GM19455 (cell line): ENCODE measurements around the gene SNPH.

Experiments used
- ATAC-seq: cut with Tn5 transposase; IDR thresholded peaks from one replicate; pipeline ENCODE4 v1.9.1; 2021; ENCODE audit not compliant: unreplicated experiment

The SNPH gene

GRCh38 chr20:1305712-1306111 lies 39.6 kb downstream of the SNPH start:
- no peak for ATAC-seq

DNA sequence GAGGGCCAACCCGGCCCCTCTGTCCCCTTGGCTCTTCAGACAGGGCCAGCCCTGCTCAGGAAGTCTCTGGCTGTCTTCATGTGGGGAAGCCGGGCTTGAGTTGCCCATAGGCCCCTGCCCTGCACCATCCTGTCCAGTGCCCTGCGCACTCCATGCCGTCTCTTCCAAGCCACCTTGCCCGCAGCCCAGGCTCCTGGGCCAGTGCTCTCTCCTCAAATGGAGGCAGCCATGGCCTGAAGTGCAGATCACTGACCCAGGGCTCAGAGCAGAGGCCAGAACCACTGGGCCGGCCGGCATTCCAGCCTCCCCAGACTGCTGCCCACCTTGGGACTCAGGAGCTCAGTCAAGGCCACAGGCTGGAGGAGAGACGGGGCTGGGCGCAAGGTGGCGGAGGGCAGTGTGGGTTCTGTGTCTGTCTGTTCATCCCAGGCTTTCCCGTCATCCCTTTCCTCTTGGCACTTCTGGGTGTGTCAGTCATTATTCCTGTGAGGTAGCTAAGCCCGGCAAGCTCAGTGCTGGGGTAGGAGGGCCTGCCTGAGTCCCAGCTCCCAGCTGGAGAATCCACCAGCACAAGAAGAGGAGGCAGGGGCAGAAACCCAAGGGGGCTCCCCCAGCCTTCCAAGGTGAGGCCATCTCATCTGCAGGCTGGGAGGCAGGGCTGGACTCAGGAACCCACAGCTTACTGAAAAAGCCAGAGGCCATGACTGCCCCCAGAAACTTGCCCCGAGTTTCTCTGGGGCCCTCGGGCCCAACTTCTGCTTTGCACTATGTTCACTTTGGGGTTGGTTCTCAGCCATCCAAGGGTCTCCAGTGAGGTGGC lies 40.4 kb downstream of the SNPH start:
- ATAC-seq: no peak

- no peak for ATAC-seq
These were observed 41.1 kb downstream of the SNPH start for GRCh38 chr20:1307171-1307570.

- no peak for ATAC-seq
These were observed 41.5 kb downstream of the SNPH start for GRCh38 chr20:1307571-1307971.

- no peak for ATAC-seq
These were observed 42.1 kb downstream of the SNPH start for GRCh38 chr20:1308067-1308701.

GRCh38 chr20:1308702-1309095 lies 42.6 kb downstream of the SNPH start:
- ATAC-seq: no peak

DNA sequence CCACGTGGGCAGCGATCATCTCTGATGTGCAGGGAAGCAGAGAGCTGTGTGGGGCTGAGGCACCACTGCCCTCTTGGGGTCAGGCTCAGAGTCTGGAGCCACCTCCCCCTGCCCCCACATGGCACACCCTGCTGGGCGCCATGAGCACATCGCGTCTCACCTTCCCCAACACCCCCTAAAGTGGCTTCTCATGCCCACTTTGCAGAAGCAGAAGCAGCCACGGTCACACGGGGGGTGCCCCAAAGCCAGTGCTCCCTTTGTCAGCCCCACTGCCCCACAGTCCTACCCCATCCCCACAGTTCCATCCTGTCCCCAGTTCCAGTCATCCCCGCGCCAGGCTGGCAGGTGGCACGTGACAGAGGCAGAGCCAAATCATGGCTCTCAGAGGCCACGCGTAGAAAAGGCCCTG lies 43.3 kb downstream of the SNPH start:
- ATAC-seq: no peak

DNA sequence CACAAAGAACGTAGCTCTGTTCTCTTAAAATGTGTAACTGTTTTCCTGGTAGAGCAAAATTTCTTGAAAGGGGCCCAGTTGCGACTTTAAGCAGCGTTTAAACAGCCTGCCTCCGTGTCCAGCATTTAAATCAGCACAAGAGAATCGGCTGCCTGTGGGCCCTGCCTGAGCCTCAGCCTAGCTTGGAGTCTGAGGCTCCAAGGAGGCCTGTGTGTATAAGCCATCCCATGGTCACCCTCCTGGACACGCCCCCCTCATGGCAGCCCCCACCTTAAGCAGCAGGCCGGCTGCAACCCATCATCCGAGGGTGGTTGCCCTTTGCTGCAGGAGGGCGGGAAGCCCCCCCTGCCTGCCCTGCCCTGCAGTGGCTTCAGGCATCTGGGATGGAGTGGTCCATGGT lies 44.0 kb downstream of the SNPH start:
- ATAC-seq: no peak

- ATAC-seq: no peak
These were observed 44.6 kb downstream of the SNPH start for GRCh38 chr20:1310506-1311190.

DNA sequence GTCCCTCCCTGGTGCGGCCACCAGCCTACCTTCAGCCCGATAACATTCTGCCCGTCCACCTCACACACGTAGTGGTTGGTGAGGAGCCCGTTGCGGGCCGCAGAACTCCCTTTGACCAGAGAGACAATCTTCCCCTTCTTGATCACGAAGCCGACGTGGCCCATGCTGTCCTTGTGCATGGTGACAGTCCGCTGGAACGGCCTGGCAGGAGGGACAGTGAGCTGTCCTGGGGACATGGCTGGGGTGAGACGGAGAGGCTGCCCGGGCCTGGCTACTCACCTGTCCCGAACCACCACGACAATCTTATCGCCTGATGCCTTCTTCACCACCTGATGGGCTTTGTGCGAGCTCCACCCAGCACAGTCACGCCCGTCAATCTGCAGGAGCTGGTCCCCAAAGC lies 46.2 kb downstream of the SNPH start:
- ATAC-seq: no peak

- ATAC-seq: no peak
These were observed 46.8 kb downstream of the SNPH start for GRCh38 chr20:1312904-1313235.

DNA sequence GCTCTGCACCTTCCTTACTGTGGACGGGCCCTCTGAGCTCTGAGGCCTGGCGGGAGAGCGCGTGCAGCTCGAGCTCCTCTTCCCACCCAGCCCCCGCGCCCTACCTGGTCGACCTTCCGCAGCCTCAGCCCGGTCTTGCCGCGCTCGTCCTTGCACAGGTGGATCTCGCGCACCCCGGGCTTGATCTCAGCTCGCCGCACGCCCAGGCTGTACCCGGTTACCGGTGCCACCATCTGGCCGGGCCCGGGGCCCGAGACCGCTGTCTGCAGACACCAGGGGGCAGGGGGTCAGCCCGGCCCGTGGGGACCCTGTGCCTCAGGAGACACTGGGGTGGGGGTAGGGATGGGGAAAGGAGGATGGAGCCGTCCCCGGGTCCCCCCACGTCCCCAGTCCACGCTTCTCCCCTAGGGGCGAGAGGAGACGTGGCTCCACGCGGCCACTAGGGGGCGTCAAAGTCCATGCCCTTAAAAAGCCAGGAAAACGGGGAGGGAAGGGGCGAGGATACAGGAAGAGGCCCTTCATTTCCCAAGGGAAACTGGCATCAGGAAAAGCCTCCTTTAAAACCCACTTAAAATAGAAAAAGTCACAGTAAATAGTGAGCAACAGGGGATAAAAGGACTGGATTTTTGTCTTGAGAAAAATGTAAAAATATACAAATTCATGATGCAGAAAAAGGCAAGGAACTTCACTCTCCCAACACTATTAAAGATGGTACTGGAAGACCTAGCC lies 47.3 kb downstream of the SNPH start:
- no peak for ATAC-seq

- ATAC-seq: no peak
These were observed 49.7 kb downstream of the SNPH start for GRCh38 chr20:1315804-1316203.

- ATAC-seq: no peak
These were observed 51.6 kb downstream of the SNPH start for GRCh38 chr20:1317545-1318255.

DNA sequence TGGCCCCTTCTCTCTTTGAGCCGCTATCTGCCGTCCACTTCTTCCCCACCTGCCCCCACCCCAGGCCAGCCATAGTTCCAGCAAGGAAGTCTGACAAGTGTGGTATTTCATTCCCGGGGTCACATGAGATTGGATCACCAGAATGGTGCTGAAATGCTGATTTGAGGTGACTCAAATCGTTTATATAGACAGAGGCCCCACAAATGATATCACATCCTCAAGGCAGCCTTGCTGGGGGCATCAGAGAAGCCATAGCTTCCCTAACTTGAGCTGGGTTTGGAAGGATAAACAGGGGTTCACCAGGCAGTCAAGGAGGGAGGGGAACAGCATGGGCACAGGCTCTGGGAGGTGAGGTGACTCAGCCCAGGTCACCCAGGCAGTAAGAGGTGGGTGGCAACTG lies 53.0 kb downstream of the SNPH start:
- ATAC-seq: no peak

GRCh38 chr20:1319462-1319861 lies 53.4 kb downstream of the SNPH start:
- ATAC-seq: no peak

GRCh38 chr20:1320016-1320415 lies 53.9 kb downstream of the SNPH start:
- ATAC-seq: no peak

DNA sequence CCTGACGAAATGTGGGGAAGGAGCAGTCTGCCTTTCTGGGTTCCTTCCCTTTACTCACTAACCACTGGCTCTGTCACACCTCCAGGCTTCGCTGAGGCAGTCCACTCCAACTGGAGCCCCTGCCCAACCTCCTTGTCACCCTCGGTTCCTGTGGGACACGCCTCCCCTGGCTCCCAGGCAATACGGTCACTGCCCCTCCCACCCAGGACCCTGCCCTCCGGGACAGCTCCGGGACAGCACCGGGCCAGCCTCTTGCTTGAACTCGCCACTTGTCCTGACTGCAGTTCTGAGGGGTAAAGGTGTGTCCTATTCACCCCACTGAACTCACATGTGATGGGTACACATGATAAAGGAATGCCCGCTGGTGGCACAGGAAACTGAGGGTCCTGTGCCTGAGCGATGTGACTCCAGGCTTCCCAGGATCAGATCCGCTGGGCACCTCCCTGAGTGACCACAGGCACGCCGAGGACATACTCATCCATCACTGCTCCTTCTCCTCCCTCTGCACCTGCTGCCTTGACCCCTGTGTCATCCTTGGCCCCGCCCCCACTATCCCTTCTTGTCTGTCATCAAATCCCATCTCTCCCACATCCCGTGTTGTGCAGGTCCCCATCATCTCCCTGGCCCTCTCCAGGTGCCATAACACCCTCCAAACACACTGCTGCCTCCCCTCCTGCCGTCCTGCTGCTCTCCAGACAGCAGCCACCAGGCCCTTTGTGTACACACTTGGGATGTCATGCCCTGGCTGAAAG lies 55.0 kb downstream of the SNPH start:
- ATAC-seq: no peak

DNA sequence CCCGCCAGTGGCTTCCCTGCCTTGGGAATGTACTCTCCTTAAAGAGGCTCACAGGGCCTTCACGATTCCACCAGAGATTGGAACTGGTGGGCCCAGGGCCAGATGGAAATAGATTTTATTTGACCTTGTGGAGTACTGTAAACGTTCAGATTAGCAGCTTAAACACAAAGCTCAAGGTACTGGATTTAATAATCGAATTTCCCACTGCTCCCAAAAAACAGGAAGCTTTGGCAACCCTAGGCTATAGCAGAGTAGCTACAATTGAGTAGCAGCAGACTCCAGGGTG lies 55.5 kb downstream of the SNPH start:
- ATAC-seq: no peak

DNA sequence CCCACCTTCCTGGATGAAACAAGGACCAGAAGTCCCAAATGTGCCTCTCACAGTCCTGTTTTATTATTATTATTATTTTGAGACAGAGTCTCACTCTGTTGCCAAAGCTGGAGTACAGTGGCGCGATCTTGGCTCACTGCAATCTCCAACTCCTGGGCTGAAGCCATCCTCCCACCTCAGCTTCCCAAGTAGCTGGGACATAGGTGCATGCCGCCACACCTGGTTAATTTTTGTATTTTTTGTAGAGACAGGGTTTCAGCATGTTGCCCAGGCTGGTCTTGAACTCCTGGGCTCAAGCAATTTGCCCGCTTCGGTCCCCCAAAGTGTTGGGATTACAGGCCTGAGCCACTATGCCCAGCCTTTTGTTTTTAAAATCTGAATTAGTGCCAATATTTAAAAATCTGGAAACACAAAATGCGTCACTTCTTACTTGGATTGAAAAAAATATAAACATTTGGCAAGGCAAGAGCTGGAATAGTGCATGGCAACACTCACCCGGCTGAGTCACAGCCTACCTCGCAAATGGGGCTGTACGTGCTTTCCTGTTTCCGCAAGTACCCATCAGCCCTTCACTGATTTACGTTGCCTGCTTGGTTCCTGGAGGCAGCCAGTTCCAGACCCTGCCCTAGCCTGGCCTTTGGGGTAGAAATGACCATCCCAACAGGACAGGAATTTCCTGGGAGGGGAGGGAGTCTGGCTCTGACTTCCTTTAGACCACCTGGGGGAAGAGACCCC lies 56.6 kb downstream of the SNPH start:
- ATAC-seq: no peak
